ENCODE data around the gene TRMT61B.
A peak's percentile ranks its signal among the peaks of the same experiment; 100 is the strongest.

TRMT61B gene

DNA sequence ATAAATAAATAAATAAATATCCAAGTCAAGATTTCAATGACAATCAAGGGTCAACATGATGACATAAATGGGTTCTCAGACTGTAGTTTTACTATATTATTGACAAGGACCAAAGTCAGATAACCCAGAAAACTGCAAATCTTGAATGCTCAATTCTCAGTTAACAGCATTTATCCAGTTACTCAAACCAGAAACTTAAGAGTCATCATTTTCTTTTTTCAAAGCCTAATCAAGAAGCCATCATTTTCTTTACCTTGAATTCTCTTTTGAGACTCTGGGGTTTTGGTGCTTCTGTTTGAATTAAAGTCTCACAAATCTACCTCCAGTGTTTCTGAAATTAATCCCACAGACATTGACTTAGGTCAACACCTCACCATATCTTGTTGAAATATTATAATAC lies 14.1 kb downstream of the TRMT61B start:
- DNase-seq (ENCODE audit: low spot score): no peak

DNA sequence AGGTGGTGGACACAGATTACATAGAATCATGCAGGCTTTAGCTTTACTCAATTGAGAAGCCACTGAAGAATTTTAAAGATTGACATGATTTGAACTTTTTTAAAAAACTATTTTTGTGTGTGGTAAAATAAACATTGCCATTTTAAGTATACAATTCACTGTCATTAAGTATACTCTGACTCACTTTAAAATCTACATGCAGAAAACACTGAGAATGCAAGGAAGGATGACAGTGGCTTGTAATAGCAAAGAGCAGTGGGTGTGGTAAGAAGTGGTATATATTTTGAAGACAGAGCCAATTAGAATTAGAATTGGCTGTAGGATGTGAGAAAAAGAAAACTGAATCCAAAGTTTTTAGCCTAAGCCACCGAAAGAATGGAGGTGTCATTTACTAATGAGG lies 14.9 kb downstream of the TRMT61B start:
- DNase-seq (ENCODE audit: low spot score): no peak

DNA sequence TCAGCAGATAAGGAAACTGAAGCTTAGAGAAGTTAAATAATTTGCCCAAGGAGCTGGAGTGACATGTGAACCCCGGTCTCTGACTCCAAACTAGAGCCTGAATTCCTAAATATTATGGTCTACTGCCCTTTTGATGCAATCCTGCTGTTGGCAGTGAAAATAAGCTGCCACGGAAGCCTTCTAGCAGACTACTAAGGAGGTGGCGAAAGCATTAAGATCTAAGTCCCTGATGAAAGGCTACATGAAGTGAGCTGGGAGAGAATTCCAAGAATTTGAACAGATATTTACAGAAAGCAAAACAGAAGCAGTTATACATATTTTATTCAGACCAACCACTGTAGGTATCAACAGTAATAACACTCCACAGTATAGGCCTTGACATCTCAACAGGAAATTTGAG lies 28.1 kb downstream of the TRMT61B start:
- no peak for DNase-seq (ENCODE audit: low spot score)

DNA sequence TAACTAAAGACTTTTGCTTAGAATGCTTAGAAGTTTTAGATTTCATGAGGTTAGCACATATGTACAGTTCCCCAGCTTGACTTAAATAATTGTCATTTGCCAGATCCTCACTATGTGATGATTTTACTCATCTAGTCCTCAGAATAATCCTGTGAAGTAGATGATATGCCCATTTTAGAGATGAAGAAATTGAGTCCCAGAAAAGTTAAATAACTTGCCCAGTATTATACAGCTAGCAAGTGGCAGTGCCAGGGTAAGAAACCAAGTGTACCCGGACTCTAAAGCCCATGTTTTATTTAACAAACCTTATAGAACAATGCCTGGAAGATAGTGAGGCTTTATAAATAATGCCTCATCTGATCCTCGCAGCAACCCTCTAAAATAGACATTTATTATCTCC lies 31.1 kb downstream of the TRMT61B start:
- DNase-seq (ENCODE audit: low spot score): no peak

DNA sequence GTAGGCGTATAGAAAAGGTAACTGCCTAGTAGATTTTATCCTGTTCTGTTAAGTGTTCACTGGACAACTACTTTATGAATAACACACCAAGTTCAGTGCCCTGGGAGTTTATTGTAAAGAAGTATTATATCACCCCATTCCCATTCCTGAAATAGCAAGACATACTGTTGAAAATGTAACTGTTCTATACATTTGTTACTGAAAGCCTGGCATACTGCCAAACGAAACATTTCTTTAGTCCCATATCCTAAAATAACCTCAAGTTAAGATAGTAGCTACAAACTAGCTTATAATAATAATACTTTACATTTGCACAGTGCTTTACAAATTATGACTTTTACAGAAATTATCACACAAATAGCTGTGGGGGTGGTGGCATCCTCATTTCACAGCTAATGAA lies 34.3 kb downstream of the TRMT61B start:
- DNase-seq (ENCODE audit: low spot score): no peak

DNA sequence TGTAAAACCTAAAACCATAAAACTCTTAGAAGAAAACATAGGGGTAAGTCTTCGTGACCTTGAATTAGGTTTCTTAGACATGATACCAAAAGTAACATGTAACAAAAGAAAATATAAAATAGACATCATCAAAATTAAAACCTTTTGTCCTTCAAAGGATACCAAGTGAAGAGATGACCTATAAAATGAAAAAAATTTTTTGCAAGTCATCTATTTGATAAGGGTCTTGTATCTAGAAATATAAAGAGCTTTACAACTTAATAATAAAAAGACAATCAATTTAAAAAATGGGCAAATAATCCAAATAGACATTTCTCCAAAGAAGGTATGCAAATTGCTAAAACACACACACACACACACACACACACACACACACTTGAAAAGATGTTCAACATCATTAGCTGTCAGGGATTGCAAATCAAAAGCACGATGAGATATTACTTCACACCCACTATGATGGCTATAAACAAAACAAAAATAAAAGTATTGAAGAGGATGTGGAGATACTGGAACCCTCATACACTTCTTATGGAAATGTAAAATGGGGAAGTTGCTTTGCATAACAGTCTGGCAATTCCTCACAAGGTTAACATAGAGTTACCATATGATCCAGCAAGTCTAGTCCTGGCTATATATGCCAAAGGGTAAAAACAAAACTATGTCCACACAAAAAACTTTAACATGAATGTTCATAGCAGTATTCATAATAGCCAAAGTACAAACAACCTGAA lies 36.2 kb downstream of the TRMT61B start:
- no peak for DNase-seq (ENCODE audit: low spot score)

- DNase-seq (ENCODE audit: low spot score): no peak
These were observed 41.7 kb downstream of the TRMT61B start for GRCh38 chr2:28828382-28828781.

DNA sequence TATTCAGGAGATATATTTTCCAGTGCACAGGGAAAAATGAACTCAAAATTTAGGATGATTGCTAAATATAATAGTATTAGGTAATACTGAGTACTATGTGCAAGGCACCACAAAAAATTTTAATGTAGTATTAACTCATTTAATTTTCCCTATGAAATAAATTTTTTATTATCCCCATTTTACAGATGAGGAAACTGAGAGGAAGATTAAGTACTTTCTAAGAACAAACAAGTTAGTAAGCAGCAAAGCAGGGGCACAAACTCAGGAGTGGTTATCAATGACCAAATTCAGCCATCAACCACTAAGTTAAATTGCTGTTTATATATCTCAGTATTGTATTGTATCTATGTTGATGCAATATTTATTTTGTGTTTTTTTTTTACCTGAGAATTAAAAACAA lies 45.2 kb downstream of the TRMT61B start:
- no peak for DNase-seq (ENCODE audit: low spot score)

DNA sequence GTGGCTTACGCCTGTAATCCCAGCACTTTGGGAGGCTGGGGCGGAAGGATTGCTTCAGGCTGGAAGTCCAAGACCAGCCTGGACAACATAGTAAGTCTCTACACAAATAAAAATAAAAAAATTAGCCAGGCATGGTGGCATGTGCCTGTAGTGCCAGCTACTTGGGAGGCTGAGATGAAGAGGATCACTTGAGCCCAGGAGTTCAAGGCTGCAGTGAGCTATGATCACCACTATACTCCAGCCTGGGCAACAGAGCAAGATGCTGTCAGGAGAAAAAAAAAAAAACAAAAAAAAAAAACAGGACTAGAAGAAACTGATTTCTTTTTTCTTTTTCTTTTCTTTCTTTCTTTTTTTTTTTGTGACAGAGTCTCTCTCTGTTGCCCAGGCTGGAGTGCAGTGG lies 45.9 kb downstream of the TRMT61B start:
- DNase-seq (ENCODE audit: low spot score): no peak

GRCh38 chr2:28822036-28822435 lies 48.1 kb downstream of the TRMT61B start:
- DNase-seq (ENCODE audit: low spot score): no peak

DNA sequence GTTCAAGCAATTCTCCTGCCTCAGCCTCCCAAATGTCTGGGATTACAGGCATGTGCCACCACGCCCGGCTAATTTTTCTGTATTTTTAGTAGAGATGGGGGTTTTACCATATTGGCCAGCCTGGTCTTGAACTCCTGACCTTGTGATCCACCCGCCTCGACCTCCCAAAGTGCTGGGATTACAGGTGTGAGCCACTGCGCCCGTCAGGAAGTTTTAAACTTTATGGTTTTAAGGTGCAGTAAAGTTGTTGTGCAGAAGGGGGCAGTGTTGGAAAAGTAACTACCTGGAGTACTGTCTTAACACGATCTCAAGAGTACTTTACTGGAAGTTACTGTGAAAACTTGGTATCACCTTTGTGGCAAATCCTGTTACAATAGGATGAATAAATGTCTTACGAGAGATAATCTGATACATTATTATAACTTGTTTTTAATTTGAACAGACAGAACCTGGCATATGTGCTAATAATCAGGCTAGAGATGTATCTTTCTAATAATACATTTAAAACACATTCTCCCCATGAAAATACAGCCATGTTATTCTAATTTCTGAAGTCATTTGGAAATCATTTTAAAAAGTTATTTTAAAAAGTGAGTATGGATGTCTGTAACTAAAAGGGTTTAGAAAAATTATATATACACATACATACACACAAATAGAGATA lies 48.7 kb downstream of the TRMT61B start:
- DNase-seq (ENCODE audit: low spot score): peak; percentile 73

DNA sequence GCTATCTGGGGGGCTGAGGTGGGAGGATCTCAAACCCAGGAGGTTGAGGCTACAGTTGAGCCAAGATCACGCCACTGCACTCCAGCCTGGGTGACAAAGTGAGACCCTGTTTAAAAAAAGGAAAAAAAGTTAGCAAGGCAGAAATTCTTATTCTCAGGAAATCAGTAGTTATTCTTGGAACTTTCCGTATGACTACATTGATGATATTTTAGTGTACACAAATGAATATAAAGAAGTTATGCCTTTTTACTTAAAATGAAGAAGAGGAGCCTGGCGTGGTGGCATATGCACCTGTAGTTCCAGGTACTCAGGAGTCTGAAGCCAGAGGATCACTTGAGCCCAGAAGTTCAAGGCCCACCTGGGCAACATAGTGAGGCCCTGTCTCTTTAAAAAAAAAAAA lies 52.1 kb downstream of the TRMT61B start:
- DNase-seq (ENCODE audit: low spot score): peak; percentile 19

GRCh38 chr2:28810384-28811285 lies 59.5 kb downstream of the TRMT61B start, which contains the start of gene SPDYA:
Gene SPDYA, plus strand, starts transcription at chr2:28810834. Its CDS starts 5,181 bp downstream, at chr2:28816015.
- peak; percentile 81 for DNase-seq (ENCODE audit: low spot score)

GRCh38 chr2:28809927-28810326 lies 60.2 kb downstream of the TRMT61B start:
- no peak for DNase-seq (ENCODE audit: low spot score)

DNA sequence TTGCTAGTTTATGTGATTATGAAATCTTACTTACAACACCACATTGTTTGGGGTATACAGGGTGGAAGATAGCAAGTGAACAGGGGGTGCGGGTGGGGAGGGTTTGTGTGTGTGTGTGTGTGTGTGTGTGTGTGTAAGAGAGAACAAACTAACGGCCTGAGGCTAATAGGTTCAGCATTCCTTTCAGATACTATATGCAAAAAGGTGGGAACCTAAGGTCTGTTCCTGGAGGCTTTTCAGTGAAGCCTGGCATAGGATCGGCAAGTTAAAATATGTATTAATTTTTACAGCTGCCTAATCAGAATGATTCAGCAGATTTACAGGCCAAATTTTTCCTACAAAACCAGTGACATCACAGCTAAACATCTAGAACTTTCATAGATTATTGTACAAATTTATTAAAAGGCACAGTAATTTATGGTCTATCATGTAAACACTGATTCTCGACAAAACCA lies 67.1 kb downstream of the TRMT61B start:
- no peak for DNase-seq (ENCODE audit: low spot score)

- DNase-seq (ENCODE audit: low spot score): no peak
These were observed 68.4 kb downstream of the TRMT61B start for GRCh38 chr2:28801726-28802125.
